OCI-LY1 (cell line): ENCODE results near the gene DLEC1.

ENCODE experiments used
- EZH2 ChIP-seq: fragments of 200-600 bp; sonication (generic), shearing (Covaris generic); IDR thresholded peaks from 2 replicates; pipeline ENCODE4 v1.8.0; 2017; ENCODE audit warnings: borderline replicate concordance, mixed run types, mild to moderate bottlenecking, antibody characterized with exemption, low read length, moderate library complexity, mixed read lengths
- TF ChIP-seq, protein P1 (sequence below): fragments of 200-600 bp; sonication (generic), shearing (Covaris generic); IDR thresholded peaks from 2 replicates; pipeline ENCODE4 v1.5.1; 2017; ENCODE audit warnings: mild to moderate bottlenecking, antibody characterized with exemption, low read length, moderate library complexity, mixed read lengths

DNA sequence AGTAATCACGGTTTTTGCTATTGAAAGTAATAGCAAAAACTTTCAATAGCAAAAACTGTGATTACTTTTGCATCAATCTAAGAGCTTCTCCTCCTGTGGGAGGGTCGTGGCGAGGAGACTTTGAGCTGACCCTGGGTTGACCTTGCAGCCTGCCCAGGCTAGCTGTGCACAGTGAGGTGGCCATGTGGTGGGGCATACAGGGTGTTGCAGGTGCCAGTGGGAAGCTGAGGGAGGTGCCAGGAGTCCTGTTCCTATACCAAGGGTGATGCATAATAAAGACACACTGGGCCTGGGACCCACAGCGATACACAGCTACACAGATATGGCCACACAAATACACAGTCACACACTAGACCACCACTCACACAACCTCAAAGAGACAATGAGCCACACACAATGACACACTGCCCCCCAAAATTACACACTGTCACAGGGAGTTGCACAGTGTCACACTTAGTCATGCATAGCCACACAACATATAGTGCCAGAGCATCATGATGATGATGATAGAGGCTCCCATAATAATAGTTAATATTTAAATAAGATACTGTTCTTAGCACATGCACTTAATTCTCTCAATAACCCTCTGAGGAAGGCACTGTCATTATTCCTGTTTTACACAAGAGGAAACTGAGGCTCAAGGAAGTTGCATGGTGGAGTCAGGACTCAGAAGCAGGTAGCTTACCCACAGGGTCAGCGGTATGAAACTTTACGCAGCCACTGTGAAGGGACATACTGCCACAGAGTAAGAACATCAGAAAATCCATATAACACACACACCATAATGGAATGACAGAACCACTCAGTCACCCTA, 15.9 kb upstream of the DLEC1 start:
- TF ChIP-seq, protein P1, sequence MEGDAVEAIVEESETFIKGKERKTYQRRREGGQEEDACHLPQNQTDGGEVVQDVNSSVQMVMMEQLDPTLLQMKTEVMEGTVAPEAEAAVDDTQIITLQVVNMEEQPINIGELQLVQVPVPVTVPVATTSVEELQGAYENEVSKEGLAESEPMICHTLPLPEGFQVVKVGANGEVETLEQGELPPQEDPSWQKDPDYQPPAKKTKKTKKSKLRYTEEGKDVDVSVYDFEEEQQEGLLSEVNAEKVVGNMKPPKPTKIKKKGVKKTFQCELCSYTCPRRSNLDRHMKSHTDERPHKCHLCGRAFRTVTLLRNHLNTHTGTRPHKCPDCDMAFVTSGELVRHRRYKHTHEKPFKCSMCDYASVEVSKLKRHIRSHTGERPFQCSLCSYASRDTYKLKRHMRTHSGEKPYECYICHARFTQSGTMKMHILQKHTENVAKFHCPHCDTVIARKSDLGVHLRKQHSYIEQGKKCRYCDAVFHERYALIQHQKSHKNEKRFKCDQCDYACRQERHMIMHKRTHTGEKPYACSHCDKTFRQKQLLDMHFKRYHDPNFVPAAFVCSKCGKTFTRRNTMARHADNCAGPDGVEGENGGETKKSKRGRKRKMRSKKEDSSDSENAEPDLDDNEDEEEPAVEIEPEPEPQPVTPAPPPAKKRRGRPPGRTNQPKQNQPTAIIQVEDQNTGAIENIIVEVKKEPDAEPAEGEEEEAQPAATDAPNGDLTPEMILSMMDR = no peak
- no peak for TF ChIP-seq EZH2
